HG03457 (cell line): Measurements from ENCODE around the gene FAM236D.
"Not testable (repeated sequence)": the region's sequence is repeated elsewhere in the genome, so short reads cannot be mapped to it uniquely, and the experiment has no call there.

Experiments
- ATAC-seq: cut with Tn5 transposase; IDR thresholded peaks from one replicate; pipeline ENCODE4 v1.9.1; 2021; ENCODE audit warnings: moderate number of reproducible peaks; ENCODE audit not compliant: unreplicated experiment

The FAM236D gene

DNA sequence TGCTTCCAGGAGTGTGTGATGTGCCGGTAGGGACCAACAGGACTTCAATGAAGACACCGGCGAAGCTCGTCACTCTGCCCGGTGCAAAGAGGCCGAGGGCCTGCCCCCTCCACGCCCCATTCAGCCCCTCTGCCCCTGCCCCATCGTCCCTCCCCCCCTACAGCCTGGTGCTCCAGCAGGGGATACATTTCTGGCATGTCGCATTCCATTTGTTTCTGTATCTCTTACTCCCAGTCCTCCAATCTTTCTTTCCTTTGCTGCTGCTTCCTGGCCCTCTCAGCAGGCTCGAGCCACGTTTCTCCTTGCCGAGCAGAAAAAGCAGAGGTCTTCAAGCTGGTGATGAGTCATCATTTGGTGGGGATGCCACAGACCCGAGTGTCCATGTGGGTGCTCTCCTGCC is at the start of gene FAM236D:
Gene FAM236D (minus strand): TSS at position 101 of the 400 bp plus-strand sequence. CDS start 100 bp downstream, at position 1.
- not testable (repeated sequence) for ATAC-seq

DNA sequence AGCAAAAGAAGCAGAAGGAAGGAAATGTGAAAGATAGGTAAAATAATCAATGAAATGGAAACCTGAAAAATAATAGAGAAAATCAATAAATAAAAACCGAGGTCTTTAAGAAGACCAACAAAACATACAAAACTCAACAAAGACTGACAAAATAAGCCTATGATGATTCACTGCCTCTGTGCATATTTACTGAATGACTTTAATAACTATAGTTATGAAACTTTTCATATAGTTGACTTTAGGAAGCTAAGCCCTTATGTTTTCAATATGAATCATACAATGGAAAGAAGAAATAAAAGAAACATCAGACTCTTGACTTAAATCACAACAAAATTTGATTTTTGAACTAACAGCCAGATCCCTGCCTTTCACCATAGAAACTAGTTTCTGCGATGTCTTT is 29.5 kb upstream of the FAM236D start:
- ATAC-seq: not testable (repeated sequence)

DNA sequence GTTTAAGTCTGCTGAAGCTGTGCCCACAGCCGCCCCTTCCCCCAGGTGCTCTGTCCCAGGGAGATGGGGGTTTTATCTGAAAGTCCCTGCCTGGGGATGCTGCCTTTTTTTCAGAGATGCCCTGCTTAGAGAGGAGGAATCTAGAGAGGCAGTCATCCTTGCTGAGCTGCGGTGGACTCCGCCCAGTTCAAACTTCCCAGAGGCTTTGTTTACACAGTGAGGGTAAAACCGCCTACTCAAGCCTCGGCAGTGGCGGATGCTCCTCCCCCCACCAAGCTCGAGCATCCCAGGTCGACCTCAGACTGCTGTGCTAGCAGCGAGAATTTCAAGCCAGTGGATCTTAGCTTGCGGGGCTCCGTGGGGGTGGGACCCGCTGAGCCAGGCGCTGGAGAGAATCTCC is 22.7 kb upstream of the FAM236D start:
- ATAC-seq: not testable (repeated sequence)

DNA sequence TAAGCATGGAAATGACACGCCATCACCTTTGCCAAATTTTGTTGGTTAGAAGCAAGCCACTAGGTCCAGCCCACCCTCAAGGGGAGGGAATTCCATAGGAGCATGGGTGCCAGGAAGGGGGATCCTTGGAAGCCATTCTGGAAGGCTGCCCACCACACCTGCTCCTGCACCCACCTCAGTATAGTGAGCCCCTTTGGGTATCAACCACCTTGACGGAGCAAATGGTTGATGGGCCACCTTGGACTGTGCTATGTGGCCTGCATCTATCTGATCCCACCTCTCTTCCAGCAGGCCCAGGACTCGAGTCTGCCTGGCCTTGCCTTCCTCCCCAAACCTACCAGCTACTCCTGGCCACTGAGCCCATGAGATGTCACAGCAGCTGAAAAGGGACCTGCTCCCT is 17.6 kb downstream of the FAM236D start:
- not testable (repeated sequence) for ATAC-seq

DNA sequence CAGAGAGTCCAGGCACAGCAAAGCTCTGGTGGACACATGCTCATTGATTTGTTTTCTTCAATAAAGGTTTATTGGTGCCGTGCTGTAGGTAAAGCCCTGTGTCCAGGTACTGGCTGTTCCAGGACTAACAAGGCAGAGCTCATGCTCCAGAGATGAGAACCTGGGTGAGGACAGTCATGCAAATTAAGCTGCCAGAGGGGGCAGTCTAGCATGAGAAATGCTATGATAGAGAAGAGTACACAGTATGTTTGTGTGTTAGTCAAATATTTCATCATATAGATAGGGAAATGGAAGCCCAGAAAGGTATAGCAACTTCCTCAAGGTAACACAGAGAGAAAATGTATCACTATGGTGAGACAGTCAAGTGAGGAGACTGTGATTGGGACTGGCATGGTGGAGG is 19.9 kb downstream of the FAM236D start:
- ATAC-seq: not testable (repeated sequence)

DNA sequence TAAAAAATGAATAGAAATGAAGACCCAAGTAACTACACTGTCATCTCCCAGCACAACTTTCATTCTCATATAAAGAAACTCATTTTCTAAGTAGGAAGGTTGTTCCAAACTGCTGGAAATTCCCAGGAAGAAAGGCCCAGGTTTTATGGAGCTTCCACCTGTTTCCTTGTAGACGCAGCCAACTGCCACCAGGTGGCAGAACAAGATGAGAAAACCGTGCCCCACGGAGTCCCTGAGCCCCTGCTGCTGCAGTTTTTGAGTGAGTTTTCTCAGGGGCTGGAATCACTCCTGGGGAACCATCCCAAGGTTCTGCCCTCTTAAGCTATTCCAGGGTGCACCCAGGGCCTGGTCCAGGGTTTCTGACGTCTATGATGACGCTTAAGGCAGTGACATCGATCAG is 24.0 kb downstream of the FAM236D start:
- ATAC-seq: not testable (repeated sequence)

DNA sequence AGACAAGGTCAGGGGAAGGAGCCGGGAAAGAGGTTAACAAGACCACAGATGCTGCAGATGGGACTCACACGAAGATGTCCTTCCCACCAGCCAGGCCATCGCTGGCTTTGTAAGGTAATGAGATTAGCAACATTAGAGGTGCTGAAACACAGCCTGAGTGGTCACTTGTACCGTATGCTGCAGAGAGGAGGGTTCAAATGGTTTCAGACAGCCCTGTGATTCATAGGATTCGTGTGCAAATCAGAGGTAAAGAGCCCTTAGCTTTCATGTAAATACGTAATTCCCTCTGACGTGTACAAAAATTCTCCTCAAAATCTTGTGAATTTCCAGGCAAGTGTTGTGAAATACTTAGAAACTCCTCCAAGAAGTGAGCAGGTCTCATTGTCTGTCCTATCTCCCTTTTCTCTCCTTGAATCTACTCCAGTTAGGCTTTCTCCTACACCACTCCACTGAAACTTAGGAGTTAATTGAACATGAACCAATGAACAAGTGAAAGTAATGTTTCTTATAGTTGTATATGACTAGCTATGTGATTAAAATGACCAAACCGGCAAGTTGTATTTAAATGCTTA is 24.6 kb downstream of the FAM236D start:
- not testable (repeated sequence) for ATAC-seq

DNA sequence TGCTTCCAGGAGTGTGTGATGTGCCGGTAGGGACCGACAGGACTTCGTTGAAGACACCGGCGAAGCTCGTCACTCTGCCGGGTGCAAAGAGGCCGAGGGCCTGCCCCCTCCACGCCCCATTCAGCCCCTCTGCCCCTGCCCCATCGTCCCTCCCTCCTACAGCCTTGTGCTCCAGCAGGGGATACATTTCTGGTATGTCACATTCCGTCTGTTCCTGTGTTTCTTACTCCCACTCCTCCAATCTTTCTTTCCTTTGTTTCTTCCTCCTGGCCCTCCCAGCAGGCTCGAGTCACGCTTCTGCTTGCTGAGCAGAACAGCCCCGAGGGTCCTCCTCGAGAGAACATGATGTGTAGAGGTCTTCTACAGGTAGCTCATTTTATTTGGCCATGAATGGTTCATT is 25.4 kb downstream of the FAM236D start, which contains the start of gene FAM236B:
Gene FAM236B (minus strand): TSS at position 101 of the 400 bp plus-strand sequence. CDS start 100 bp downstream, at position 1.
- ATAC-seq: not testable (repeated sequence)

DNA sequence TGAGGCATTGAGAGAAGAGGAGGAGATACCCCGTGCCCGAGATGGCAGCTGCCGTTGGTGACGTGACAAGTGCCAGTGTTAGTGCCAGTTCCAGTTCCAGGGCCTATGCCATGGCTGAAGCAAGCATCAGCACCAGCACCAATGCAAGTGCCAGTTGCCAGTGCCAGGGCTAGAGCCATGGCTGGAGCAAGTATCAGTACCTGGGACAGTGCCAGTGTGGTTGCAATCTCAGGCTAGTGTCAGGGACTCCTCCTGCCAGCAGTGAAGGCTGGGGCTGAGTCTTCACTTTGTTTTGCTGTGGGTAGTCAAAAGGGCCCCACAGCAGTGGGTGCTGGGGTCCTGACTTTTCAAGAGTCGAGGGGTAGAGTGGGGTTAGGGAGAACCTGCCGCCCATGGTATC is 29.9 kb downstream of the FAM236D start:
- ATAC-seq: not testable (repeated sequence)

DNA sequence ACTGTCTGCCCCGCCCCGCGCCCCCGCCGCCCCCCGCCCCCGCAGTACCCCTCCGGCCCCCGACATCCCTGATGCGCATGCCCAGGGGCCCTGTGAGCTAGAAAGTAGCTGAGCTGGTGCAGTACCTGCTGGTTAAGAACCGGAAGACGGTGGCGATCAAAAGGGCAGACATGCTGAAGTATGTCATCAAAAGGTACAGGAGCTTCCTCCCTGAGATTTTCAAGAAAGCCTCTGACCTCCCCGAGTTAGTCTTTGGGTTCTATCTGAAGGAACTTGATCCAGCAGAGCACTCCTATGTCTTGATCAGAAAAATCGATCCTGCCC is 30.6 kb downstream of the FAM236D start:
- peak; percentile 94 for ATAC-seq

DNA sequence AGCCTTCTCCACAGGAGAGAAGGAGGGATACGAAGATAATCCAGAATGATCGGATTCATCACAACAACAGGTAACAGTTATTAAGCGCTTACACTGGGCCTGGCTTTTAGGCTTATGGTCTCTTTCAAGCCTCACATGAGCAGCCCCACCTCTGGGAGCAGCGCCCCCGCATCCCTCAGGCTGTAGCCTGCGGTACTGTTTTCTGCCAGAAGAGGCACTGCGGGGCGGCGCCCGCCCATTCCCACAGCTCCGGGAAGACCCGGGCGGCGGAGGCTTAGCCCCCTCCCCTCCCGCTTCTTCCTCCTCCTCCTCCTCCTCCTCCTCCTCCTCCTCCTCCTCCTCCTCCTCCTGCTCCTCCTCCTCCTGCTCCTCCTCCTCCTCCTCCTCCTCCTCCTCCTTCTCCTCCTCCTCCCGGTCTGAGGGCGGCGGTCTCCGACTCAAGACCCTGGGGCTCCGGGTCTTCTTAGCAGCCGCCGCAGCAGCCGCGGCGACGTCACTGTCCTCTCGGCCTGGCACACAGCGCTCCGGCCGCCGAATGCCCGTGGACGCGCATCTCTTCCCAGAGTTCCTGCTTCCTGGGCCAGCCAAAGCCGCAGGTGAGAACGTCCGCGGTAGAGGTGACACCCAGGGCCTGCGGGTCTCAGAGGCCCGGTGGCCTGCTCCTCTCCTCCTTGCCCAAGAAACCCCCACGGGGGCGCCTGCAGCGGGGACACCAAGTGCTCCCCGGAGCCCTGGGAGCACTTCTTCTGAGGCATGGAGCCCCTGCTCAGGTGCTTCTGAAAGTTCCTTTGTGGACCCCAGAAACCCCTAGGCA is 31.1 kb downstream of the FAM236D start, which contains the start of gene DMRTC1B:
Gene DMRTC1B (plus strand): TSS at position 238 of the 814 bp plus-strand sequence. CDS start 68,246 bp downstream, outside the sequence.
- ATAC-seq: peak; percentile 79

DNA sequence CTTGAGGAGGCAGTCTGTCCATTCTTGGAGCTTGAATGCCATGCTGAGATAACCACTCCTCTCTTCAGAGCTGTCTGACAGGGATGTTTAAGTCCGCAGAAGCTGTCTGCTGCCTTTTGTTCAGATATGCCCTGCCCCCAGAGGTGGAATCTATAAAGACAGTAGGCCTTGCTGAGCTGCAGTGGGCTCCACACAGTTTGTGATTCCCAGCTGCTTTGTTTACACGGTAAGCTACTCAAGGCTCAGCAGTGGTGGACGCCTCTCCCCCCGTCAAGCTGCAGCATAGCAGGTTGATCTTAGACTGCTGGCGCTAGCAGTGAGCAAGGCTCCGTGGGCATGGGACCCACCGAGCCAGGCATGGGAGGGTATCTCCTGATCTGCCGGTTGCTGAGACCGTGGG is 47.6 kb downstream of the FAM236D start:
- not testable (repeated sequence) for ATAC-seq
